GM13976 (cell line): Measurements from ENCODE around the gene CCDC33.

Experiments used
- DNase-seq: peaks from one replicate; pipeline ENCODE4 v3.0.0; 2012; ENCODE audit warnings: low spot score
- CTCF ChIP-seq: IDR thresholded peaks from 2 replicates; pipeline ENCODE4 v1.5.1; 2012; ENCODE audit warnings: borderline replicate concordance, mild to moderate bottlenecking; ENCODE audit not compliant: insufficient read depth; ENCODE audit errors: extremely low read depth, missing control alignments, control extremely low read depth
- in situ Hi-C: fragments of 300-500 bp; cut with MboI; formaldehyde crosslinking; loops from one replicate; pipeline ENCODE4 v1.12.0; 2022; ENCODE audit warnings: low sequenced_read_pairs, mixed read lengths, inconsistent platforms; ENCODE audit not compliant: unreplicated experiment

The CCDC33 gene

GRCh38 chr15:74220475-74221248 is 15.5 kb upstream of the CCDC33 start:
- TF ChIP-seq CTCF, result no peak
- DNase-seq, result no peak
- in situ Hi-C loops, result no loop called here

- TF ChIP-seq CTCF, result no peak
- in situ Hi-C loops, result no loop called here
- no peak for DNase-seq
Observed at GRCh38 chr15:74221399-74222239, 14.5 kb upstream of the CCDC33 start.

DNA sequence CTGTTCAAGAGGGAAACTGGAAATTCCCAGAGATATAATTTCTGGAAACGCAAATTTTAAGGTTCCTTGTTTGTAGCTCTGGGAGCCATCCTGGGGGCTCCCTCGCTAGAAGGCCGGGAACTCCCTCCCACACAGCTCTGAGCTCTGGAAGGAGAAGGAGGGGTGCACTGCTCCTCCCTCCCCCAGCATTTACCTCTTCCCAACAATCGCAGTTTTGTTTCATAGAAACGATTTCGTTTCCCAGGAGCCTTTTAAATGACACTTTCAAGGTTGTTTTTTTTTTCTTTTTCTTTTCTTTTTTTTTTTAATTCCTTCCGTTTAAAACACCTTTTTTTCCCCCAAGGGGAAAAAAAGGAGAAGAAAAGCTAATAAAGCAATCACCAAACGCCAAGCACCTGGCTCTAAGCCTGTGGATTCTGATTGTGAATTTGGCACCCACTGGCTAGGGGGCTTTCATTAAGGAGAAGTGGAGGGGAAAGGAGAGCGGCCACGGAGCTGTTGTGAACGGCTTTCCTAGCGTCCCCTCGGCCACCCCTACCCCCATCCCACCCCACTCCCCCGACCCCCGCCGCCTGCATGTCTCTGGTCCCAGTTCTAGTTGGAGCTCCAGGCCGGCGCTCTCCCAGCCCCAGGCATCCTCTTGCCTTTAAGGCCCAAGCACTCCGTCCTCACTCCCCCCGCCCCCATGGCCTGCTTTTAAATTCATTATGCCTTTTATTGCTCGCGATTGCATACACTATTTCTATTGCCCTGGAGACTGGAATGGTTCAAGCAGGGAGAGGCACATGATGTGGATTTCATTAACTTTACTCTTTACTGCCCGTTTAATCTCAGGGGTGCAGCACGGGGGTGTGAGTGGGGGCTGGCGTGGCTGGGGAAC is 13.6 kb upstream of the CCDC33 start:
- no peak for DNase-seq
- in situ Hi-C loops, result no loop called here
- no peak for TF ChIP-seq CTCF

GRCh38 chr15:74225928-74226327 is 10.2 kb upstream of the CCDC33 start:
- in situ Hi-C loops, result no loop called here
- no peak for DNase-seq
- no peak for TF ChIP-seq CTCF

GRCh38 chr15:74226761-74227540 is 9.2 kb upstream of the CCDC33 start:
- no peak for TF ChIP-seq CTCF
- in situ Hi-C loops, result no loop called here
- no peak for DNase-seq
